Upper lobe of left lung (tissue), 6 donors: ENCODE results near the gene GP1BB. TPM values are rescaled to one million over a fixed set of nuclear protein-coding genes. Genes with fewer than 3 reads are reported as not detected.

ENCODE experiments used
- ATAC-seq, 2 donors: fragments of 200-7000 bp; cut with Tn5 transposase; one replicate each; pipeline ENCODE4 v1.9.1; 2022; ENCODE audit warnings: mild to moderate bottlenecking in 2 of 2, moderate library complexity in 2 of 2; ENCODE audit not compliant: low FRiP score in 2 of 2
- DNase-seq, 2 donors: peaks; one replicate each; pipeline ENCODE4 v3.0.0-alpha.2; 2019 to 2020
- H3K27ac ChIP-seq, 4 donors: fragments of 200-600 bp; sonication (generic); one replicate each; pipeline ENCODE4 v1.5.1; 2016 to 2019
- H3K27me3 ChIP-seq, 4 donors: fragments of 200-600 bp; sonication (generic); one replicate each; pipeline ENCODE4 v1.5.1; 2017 to 2019
- H3K36me3 ChIP-seq, 4 donors: fragments of 200-600 bp; sonication (generic); one replicate each; pipeline ENCODE4 v1.5.1; 2016 to 2019
- H3K4me1 ChIP-seq, 4 donors: fragments of 200-600 bp; sonication (generic); one replicate each; pipeline ENCODE4 v1.5.1; 2018 to 2019
- H3K4me3 ChIP-seq, 4 donors: fragments of 200-600 bp; sonication (generic); one replicate each; pipeline ENCODE4 v1.5.1; 2017 to 2019; ENCODE audit warnings: mild to moderate bottlenecking in 2 of 4, moderate library complexity in 1 of 4
- H3K9me3 ChIP-seq, 4 donors: fragments of 200-600 bp; sonication (generic); one replicate each; pipeline ENCODE4 v1.5.1; 2018 to 2019
- EP300 ChIP-seq, 4 donors: sonication (generic); formaldehyde crosslinking; IDR thresholded peaks; one replicate each; pipeline ENCODE4 v1.5.1; 2017; ENCODE audit warnings: antibody characterized with exemption in 4 of 4, control low read depth in 2 of 4
- POLR2A ChIP-seq, 4 donors: fragments of 450-650 bp; IDR thresholded peaks; one replicate each; pipeline ENCODE4 v1.5.1; 2016 to 2017; ENCODE audit warnings: antibody characterized with exemption in 4 of 4, mild to moderate bottlenecking in 2 of 4
- POLR2AphosphoS5 ChIP-seq, 2 donors: sonication (generic); formaldehyde crosslinking; IDR thresholded peaks; one replicate each; pipeline ENCODE4 v1.5.1; 2017; ENCODE audit warnings: antibody characterized with exemption in 2 of 2
- WGBS, 2 donors: methylation state at CpG; one replicate each; pipeline ENCODE4 v1.1.5; 2017 to 2018; 5-methylcytosine and 5-hydroxymethylcytosine counted together
- total RNA-seq, 6 donors: library from RNA; depleted of rRNA in 4 of 6; stranded (reverse); fragments of >200 nt in 4 of 6; gene quantifications; one replicate each; pipeline versions ENCODE4 v1.1.0 to v1.2.1, GENCODE V29; 2016 to 2021
- TF ChIP-seq, protein P1 (sequence below), 6 experiments: fragments of 450-650 bp in 4 of 6; fragments of 200-600 bp in 2 of 6; sonication (generic) in 2 of 6; IDR thresholded peaks; one replicate each; pipeline ENCODE4 v1.5.1; 2016 to 2019; ENCODE audit warnings: antibody characterized with exemption in 6 of 6
- donor health status: DM: no; HTN: no; CAD: no; lungs with moderate emphysema.
- donor health status: DM: no; HTN: yes; CAD: no; lungs with severe emphysema.

The GP1BB gene
- total RNA-seq, 6 donors from 2014 or later = 1.5 to 23.7 (median 6.6) TPM

DNA sequence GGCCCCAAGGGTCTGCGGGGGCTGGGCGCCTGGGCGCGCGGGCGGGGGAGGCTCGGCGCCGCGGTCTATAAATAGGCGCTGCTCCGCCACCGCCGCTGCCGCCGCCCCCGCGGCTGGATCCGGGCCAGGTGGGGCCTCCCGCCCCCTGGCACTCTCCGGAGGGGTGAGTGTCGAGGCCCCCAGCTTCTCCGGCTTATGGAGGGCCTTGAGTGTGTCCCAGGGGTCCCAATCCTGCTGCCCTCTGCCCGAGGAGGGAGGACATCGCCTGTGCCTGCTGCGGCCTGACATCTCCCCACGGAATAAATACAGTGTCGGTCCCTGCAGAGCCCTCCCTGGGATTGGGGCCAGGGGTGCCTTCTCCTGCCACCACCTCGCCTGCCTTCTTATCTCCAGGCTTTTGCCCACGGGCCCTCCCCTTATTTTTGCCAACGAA is 4.3 kb upstream of the GP1BB start:
- Histone ChIP-seq H3K4me3 (peak overlapping the region in 3 of 4 donors; percentile 55 to 80 (median 68)), H3K27me3 (peaks cover 0 to 39% (median 18%) of the 10 kb centered on the region in 4 donors), H3K4me1 (peaks cover 34 to 50% (median 44%) of the 10 kb centered on the region in 4 donors), H3K27ac (peak overlapping the region in 2 of 4 donors; percentile 8 to 63), H3K9me3 (no peaks in the 10 kb centered on the region), H3K36me3 (peaks cover 0 to 9% (median 3%) of the 10 kb centered on the region in 4 donors)
- no peak for DNase-seq
- TF ChIP-seq EP300 (IDR thresholded peaks at IDR 0.05) = no peak
- TF ChIP-seq POLR2A (IDR thresholded peaks at IDR 0.05) = no peak
- no peak for TF ChIP-seq POLR2AphosphoS5 (IDR thresholded peaks at IDR 0.05)
- TF ChIP-seq, protein P1, sequence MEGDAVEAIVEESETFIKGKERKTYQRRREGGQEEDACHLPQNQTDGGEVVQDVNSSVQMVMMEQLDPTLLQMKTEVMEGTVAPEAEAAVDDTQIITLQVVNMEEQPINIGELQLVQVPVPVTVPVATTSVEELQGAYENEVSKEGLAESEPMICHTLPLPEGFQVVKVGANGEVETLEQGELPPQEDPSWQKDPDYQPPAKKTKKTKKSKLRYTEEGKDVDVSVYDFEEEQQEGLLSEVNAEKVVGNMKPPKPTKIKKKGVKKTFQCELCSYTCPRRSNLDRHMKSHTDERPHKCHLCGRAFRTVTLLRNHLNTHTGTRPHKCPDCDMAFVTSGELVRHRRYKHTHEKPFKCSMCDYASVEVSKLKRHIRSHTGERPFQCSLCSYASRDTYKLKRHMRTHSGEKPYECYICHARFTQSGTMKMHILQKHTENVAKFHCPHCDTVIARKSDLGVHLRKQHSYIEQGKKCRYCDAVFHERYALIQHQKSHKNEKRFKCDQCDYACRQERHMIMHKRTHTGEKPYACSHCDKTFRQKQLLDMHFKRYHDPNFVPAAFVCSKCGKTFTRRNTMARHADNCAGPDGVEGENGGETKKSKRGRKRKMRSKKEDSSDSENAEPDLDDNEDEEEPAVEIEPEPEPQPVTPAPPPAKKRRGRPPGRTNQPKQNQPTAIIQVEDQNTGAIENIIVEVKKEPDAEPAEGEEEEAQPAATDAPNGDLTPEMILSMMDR (IDR thresholded peaks at IDR 0.05) = no peak
- no peak for ATAC-seq
- WGBS, 2 donors = 32 to 38% methylated on average over 9 to 12 of the region's 31 CpGs

DNA sequence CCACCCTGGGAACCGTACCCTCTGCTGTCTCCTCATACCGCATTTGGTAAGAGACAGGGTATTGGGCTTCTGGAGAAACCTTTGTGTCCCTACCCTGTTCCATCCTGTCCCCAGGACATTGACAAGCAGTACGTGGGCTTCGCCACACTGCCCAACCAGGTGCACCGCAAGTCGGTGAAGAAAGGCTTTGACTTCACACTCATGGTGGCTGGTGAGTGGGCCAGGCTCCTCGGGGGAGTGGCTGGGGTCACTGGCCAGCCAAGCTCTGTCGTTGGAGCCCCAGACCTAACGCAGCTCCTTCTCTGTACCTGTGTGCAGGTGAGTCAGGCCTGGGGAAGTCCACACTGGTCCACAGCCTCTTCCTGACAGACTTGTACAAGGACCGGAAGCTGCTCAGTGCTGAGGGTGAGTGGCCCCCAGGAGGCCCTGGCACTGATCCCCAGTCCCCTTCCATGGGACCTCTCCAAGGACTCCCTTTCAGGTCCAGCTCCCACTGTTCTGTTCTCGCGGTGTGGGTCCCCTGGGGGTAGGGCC is 3.8 kb upstream of the GP1BB start:
- 83 to 89% methylated on average over 7 to 12 of the region's 12 CpGs for whole genome bisulfite sequencing, 2 donors
- peak overlapping the region in 2 of 4 donors; percentile 68 to 80 for H3K4me3 ChIP-seq

DNA sequence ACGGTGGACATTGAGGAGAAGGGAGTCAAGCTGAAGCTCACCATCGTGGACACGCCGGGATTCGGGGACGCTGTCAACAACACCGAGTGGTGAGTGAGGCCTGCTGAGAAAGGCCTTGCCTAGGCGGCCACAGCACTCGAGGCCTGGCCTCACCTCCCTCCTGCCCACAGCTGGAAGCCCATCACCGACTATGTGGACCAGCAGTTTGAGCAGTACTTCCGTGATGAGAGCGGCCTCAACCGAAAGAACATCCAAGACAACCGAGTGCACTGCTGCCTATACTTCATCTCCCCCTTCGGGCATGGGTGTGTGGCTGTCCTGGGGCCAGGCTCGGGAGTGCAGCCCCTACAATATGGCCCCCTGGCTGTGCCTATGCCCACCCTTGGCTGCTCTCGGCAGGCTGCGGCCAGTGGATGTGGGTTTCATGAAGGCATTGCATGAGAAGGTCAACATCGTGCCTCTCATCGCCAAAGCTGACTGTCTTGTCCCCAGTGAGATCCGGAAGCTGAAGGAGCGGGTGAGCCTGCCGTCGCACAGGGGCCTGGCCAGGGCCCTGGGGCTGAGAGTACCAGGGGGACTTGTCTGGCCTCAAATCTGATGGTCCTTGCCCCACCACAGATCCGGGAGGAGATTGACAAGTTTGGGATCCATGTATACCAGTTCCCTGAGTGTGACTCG is 3.0 kb upstream of the GP1BB start:
- TF ChIP-seq POLR2AphosphoS5 (IDR thresholded peaks at IDR 0.05) (no peak), EP300 (IDR thresholded peaks at IDR 0.05) (no peak), POLR2A (IDR thresholded peaks at IDR 0.05) (no peak)
- TF ChIP-seq, protein P1 (IDR thresholded peaks at IDR 0.05) = no peak
- H3K36me3 ChIP-seq = peaks cover 0 to 9% (median 3%) of the 10 kb centered on the region in 4 donors
- peak in 1 of 2 donors; percentile 52 for DNase-seq
- peaks cover 0 to 40% (median 23%) of the 10 kb centered on the region in 4 donors for H3K27me3 ChIP-seq
- 83 to 93% methylated on average over 8 to 26 of the region's 26 CpGs for WGBS, 2 donors
- no peak for ATAC-seq
- no peak overlapping the region for H3K27ac ChIP-seq
- H3K4me1 ChIP-seq = peaks cover 27 to 45% (median 39%) of the 10 kb centered on the region in 4 donors
- no peak overlapping the region for H3K4me3 ChIP-seq
- H3K9me3 ChIP-seq = no peaks in the 10 kb centered on the region

More for the DNA sequence above, 3.8 kb upstream of the GP1BB start:
- peaks cover 33 to 52% (median 46%) of the 10 kb centered on the region in 4 donors for H3K4me1 ChIP-seq
- DNase-seq (peak in 1 of 2 donors; percentile 34), ATAC-seq (no peak)
- peaks cover 0 to 9% (median 3%) of the 10 kb centered on the region in 4 donors for H3K36me3 ChIP-seq
- TF ChIP-seq, protein P1 (IDR thresholded peaks at IDR 0.05) = no peak
- no peaks in the 10 kb centered on the region for H3K9me3 ChIP-seq
- H3K27ac ChIP-seq = peak overlapping the region in 1 of 4 donors; percentile 63
- peaks cover 0 to 43% (median 21%) of the 10 kb centered on the region in 4 donors for H3K27me3 ChIP-seq

DNA sequence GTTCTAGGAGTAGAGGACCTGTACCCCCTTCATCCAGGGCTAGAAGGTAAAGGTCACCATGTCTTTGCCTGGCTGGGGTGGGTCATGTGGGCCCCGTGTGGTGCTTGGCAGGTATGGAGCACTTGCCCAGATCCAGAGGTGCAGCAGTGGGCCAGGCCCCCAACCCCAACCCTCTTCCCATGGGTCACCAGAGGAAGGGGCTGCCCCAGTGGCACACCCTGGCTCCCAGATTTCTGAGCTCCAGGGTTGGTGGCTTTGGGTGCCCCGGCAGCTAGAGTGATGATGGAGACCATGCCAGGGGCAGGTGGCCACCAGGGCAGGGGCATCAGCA is 2.4 kb upstream of the GP1BB start:
- Histone ChIP-seq H3K9me3 (no peaks in the 10 kb centered on the region), H3K27me3 (peaks cover 0 to 37% (median 23%) of the 10 kb centered on the region in 4 donors), H3K36me3 (peaks cover 0 to 9% (median 3%) of the 10 kb centered on the region in 4 donors), H3K4me1 (peaks cover 27 to 44% (median 39%) of the 10 kb centered on the region in 4 donors), H3K27ac (no peak overlapping the region), H3K4me3 (no peak overlapping the region)
- WGBS, 2 donors = 77 to 83% methylated on average over 2 of the region's 2 CpGs
- TF ChIP-seq POLR2A (IDR thresholded peaks at IDR 0.05) = no peak
- TF ChIP-seq, protein P1 (IDR thresholded peaks at IDR 0.05) = no peak
- no peak for TF ChIP-seq POLR2AphosphoS5 (IDR thresholded peaks at IDR 0.05)
- no peak for TF ChIP-seq EP300 (IDR thresholded peaks at IDR 0.05)
- DNase-seq (peak in 1 of 2 donors; percentile 45), ATAC-seq (no peak)
